GM18868 (cell line): ENCODE measurements around the gene CDKN2B-AS1.
"Not testable (repeated sequence)": the region's sequence is repeated elsewhere in the genome, so short reads cannot be mapped to it uniquely, and the experiment has no call there.

Experiments used
- ATAC-seq: cut with Tn5 transposase; IDR thresholded peaks from one replicate; pipeline ENCODE4 v1.9.1; 2021; ENCODE audit warnings: mild to moderate bottlenecking, moderate library complexity; ENCODE audit not compliant: unreplicated experiment

The CDKN2B-AS1 gene

DNA sequence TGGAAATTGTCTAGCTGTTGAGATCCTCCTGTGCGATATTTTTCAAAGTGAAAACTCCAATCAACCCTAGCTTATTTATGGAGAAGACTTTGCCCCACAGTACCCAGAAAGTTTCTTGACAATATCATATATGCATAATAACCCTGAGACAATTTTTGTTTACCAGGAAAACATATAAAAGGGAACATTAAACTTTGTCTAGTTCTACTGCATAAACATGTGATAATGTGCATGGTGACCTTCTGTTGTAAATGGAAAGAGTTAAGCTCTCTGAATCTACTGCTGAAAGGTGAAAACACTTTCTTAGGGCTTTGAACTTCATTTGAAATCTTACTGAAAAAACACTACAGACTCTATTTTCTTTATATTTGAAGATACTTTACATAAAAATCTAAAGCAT is 46.8 kb downstream of the CDKN2B-AS1 start:
- no peak for ATAC-seq

DNA sequence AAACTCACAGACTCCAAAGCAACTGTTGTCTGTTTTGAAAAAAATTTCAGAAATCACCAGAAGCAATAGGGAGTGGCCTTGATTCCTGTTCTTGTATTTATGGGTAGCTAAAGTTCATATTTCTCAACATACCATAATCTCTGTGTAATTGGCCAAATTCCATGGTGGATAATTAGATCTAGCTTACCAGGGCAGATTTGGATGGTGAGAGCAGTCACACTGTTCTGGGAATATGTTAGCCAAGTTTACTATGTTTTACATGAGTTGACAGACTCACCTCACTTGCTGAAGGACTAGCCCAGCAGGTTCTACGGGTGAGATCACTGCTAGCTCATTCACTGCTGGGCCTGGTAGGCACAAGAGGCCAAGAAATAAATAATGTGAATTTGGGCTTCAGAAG is 47.2 kb downstream of the CDKN2B-AS1 start:
- no peak for ATAC-seq

GRCh38 chr9:22043928-22044327 is 49.3 kb downstream of the CDKN2B-AS1 start:
- ATAC-seq = no peak

DNA sequence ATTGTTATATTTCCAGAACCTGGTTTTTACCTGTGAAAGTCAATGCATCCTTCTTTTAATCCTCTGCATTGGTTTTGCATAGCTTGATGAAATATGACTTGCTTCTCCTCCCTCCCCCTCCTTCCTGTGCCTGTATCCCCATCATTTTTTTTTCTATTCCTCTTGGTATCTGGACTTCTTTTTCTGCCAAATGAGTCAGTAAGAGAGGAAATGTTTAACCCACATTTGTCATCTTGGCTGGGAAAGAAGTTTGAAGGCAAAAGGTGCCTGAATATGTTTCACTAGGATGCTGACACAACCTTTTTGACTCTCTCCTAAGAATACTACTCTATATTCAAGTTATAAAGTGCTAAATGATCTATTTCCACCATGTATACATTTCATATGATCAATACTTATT is 50.0 kb downstream of the CDKN2B-AS1 start:
- no peak for ATAC-seq

- ATAC-seq = no peak
These were observed 50.8 kb downstream of the CDKN2B-AS1 start for GRCh38 chr9:22045423-22045822.

GRCh38 chr9:22046243-22046885 is 51.8 kb downstream of the CDKN2B-AS1 start:
- ATAC-seq = no peak

DNA sequence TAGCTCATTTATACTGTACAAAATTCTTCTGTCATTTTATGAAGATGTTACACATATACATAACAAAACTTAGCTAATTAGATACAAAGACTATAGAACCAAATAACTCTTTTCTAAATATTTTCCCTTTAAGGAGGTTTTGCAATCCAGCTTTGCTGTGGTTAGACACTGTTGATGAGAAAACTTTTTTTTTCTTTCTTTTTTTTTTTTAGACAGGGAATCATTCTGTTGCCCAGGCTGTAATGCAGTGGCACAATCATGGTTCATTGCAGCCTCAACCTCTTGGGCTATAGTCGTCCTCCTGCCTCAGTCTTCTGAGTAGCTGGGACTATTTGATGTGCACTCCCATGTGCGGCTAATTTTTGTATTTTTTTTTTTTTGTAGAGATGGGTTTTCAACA is 53.0 kb downstream of the CDKN2B-AS1 start:
- no peak for ATAC-seq

- no peak for ATAC-seq
These were observed 54.8 kb downstream of the CDKN2B-AS1 start for GRCh38 chr9:22049411-22049810.

DNA sequence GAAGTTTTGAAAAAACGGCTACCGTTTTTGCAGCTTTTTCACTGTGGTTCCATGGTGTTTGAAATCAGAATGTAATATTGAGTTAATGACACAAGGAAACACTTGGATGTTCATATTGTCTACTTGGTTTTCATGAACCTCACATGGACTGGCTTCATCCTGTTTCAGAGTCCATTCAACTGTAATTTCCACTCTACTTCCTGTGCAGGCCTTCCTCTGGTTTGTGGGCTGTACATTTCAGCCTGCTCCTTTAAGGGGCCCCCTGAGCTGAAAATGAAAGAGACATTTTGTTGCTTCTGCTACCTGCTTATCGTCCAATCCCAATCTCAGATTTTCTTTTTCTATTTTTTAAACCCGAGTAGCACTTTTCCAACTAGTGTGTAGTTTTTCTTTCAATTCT is 56.3 kb downstream of the CDKN2B-AS1 start:
- peak; percentile 70 for ATAC-seq

DNA sequence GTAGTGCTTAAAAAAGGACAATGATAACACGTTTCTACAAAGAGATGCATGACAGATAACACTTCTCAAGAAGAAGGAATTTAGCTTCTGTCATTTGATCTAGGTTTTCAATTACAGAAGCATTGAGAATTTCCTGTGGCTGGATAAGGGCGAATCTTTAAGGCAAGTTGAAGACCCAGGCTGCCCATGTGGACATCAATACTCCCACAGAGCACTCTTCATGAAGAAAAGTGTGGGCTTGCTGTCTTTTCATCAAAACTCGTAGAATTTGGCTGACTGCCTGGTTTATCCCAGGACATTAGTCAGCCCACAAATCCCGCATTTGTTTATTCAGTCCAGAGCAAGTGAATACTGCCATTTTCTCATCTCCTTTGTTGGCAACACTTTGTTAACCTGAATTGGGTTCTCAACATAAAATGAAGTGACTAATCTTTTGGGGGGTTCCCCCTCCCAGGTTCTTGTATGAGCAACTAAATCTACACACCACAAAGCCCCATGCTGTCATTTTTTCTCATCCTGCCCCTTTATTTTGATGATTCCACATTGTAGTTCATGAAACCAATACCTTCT is 57.9 kb downstream of the CDKN2B-AS1 start:
- peak; percentile 84 for ATAC-seq

DNA sequence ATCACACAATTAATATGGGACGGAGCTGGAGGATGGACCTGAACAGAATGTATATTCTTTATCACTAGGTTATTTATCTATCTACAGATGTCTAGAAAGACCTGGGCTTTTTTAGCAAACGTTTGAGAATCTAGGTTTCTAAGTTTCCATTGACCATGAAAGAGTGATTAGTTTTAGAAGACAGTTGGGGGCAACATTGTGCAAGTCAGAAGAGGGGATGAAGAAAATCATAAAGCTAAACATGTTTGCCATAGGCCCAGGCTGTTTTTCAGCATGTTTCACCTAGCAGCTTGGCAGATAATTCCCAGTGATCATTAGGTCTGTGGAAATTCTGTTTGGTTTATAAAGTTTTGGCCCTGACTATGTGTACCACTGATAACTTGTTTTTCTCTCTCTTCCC is 58.6 kb downstream of the CDKN2B-AS1 start:
- no peak for ATAC-seq

GRCh38 chr9:22054076-22054475 is 59.5 kb downstream of the CDKN2B-AS1 start:
- ATAC-seq = no peak

DNA sequence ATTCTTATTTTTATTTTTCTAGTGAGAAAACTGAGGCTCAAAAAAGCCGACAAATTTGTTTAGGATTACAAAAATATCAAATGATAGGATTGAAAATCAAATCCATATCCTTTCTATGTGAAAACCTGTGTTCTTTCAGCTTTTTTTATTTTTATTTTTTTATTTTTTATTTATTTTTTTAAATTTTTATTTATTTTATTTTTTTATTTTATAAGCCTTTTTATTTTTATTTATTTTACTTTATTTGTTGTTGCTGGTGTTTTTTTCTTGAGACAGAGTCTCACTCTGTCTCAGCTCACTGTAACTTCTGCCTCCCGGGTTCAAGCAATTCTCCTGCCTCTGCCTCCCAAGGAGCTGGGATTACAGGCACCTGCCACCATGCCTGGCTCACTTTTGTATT is 59.9 kb downstream of the CDKN2B-AS1 start:
- no peak for ATAC-seq

DNA sequence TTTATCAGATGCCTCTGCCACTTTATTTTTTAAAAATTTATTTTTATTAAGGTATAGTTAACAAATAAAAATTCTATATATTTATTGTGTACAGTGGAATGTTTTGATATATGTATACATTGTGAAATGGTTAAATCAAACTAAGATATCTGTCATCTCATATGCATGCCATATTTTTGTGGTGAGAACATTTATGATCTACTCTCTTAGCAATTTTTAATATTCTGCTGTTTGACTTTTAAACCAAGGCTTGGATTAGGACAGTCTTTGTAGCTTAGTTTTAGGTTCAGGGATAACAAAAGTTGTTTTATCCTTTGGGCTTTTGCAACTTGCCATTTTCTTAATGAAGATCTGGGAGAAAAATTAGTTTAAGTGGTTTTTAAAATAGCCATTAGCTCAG is 60.5 kb downstream of the CDKN2B-AS1 start:
- no peak for ATAC-seq

- ATAC-seq = no peak
These were observed 61.8 kb downstream of the CDKN2B-AS1 start for GRCh38 chr9:22056402-22056801.

DNA sequence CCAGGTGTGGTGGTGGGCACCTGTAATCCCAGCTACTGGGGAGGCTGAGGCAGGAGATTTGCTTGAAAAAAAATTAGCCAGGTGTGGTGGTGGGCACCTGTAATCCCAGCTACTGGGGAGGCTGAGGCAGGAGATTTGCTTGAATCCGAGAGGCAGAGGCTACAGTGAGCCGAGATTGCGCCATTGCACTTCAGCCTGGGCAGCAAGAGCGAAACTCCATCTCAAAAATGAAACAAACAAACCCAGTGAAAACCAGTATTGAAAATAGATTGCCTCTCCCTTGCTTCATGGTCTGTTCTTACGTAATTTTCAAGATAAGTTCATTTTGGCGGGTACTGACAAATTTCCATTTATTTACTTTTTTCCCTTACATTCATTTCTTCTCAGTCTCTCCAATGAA is 63.4 kb downstream of the CDKN2B-AS1 start:
- not testable (repeated sequence) for ATAC-seq

DNA sequence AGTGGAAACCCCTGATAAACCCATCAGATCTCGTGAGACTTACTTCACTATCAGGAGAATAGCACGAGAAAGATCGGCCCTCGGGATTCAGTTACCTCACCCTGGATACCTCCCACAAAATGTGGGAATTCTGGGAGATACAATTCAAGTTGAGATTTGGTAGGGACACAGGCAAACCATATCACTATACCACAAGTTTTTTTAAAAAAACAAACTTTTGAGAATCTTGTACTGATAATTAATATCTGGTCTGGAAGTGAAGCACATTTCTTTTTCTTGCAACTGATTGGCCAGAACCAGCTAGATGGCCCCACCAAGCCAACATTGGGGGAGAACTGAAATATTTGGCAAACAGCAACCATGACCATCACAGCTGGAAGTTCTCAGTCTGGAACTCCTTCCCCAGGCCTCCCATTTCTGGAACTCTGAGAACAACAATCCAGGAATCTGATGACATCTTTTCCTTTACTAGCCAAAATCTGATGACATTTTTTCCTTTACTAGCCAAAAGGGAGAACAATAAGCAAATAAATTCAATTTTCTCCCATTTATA is 66.3 kb downstream of the CDKN2B-AS1 start:
- no peak for ATAC-seq

DNA sequence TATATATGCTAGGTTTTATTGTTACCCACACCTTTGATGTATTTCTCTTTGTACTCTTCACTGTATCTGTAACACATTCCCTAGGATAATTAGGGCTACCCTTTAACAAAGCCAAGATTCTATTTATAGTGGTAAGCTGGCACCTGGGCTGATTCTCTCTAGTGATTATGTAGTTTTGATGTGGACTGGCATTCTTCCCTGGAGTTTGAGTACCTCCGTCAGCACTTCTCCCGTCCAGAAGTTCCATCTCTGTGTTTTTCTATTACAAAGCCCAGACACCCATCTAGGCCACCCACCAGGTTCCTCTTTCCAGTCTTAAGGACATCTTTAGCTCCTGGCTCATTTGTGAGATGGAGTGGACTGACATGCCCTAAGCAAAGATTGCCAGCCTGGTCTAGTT is 70.4 kb downstream of the CDKN2B-AS1 start:
- no peak for ATAC-seq

- ATAC-seq = no peak
These were observed 71.0 kb downstream of the CDKN2B-AS1 start for GRCh38 chr9:22065431-22066200.

- no peak for ATAC-seq
These were observed 72.6 kb downstream of the CDKN2B-AS1 start for GRCh38 chr9:22067196-22067595.

DNA sequence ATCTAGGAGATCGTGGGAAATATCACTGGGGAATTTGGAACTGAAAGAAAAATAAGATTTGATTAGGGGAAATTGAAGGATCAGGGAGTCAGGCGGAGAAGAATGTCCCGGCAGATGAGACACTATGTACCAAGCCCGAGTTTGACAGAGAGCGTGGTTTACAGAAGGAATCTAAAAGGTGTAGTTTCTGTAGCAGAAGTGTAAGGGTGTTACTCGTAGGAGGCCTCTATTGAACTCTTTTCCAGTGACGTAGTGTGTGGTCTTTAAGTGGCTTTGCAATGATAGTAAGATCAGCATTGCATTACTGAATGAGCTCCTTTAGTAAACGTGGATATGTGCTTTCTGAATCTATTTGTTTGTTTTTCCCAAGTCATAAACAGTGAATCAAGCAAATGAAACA is 73.8 kb downstream of the CDKN2B-AS1 start:
- ATAC-seq = no peak

DNA sequence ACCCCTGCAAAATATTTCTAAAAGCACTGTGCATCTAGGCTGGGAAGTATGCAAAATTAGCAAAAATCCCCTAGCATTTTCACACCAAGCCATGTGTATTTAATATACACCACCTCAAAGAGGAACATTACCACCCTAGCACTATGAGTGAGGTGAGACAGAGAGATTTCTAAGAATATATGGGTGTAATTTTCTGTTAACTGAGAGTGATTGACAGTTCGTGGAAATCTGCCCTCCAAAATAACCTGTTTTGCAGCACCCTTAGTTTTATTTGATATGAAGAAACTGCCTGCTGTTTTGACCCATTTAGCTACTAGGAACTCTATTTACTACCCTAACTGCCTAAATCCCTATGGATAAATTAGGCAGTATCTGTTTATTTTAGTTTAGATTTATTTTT is 78.8 kb downstream of the CDKN2B-AS1 start:
- ATAC-seq = peak; percentile 59
